K562 (cell line): ENCODE results near the gene MYOM1.
"Not testable (repeated sequence)": the region's sequence is repeated elsewhere in the genome, so short reads cannot be mapped to it uniquely, and the experiment has no call there.

Source experiments
- ADNP ChIP-seq: fragments of 200-800 bp; sonication (Bioruptor generic); IDR thresholded peaks from 2 replicates; pipeline ENCODE4 v1.6.1; 2016; ENCODE audit warnings: missing genetic modification characterization, missing compliant biosample characterization
- ARID2 ChIP-seq: fragments of 450-650 bp; IDR thresholded peaks from 2 replicates; pipeline ENCODE4 v1.6.1; 2017; ENCODE audit warnings: antibody characterized with exemption, mild to moderate bottlenecking
- ATF3 ChIP-seq, 2 experiments: fragments of 450-650 bp in 1 of 2; sonication (generic) in 1 of 2; formaldehyde crosslinking in 1 of 2; IDR thresholded peaks in 1 of 2; conservative IDR thresholded peaks in 1 of 2; 2 replicates each; pipeline versions ENCODE4 v1.6.1 to v1.8.1; 2016 to 2023; ENCODE audit warnings: mild to moderate bottlenecking in 2 of 2, moderate library complexity in 2 of 2, inconsistent platforms in 1 of 2, missing genetic modification reagents in 1 of 2
- ATF4 ChIP-seq: fragments of 450-650 bp; formaldehyde crosslinking; IDR thresholded peaks from 2 replicates; pipeline ENCODE4 v1.4.0; 2022; ENCODE audit warnings: mild to moderate bottlenecking, moderate library complexity
- CTCF ChIP-seq, 3 experiments: IDR thresholded peaks in 2 of 3; conservative IDR thresholded peaks in 1 of 3; 2 replicates each; pipeline ENCODE4 v1.5.1; 2011 to 2012; ENCODE audit warnings: low read length in 3 of 3, mild to moderate bottlenecking in 3 of 3, control low read depth in 2 of 3, improper control_type of control experiment in 1 of 3, inconsistent platforms in 1 of 3, low read depth in 1 of 3, mixed read lengths in 1 of 3, moderate library complexity in 1 of 3; ENCODE audit not compliant: insufficient read depth in 2 of 3
- GABPA ChIP-seq: fragments of 200-800 bp; sonication (Bioruptor generic); conservative IDR thresholded peaks from 2 replicates; pipeline ENCODE4 v1.6.1; 2016; ENCODE audit warnings: low read depth, missing genetic modification characterization, missing compliant biosample characterization
- MAX ChIP-seq: sonication (generic); formaldehyde crosslinking; IDR thresholded peaks from 2 replicates; pipeline ENCODE4 v1.9.0; 2022; ENCODE audit warnings: mild to moderate bottlenecking, missing genetic modification reagents
- POLR3G ChIP-seq: IDR thresholded peaks from 2 replicates; pipeline ENCODE4 v1.6.1; 2011; ENCODE audit not compliant: insufficient read length, insufficient replicate concordance; ENCODE audit errors: extremely low read depth
- SRF ChIP-seq, 2 experiments: fragments of 250-450, 450-650 bp in 1 of 2; sonication (Bioruptor Pico) in 1 of 2; sonication (generic) in 1 of 2; formaldehyde crosslinking; IDR thresholded peaks; 2 replicates each; pipeline versions ENCODE4 v1.5.0 to v1.5.1; 2020 to 2022; ENCODE audit warnings: mild to moderate bottlenecking in 1 of 2, missing genetic modification reagents in 1 of 2
- TGIF2 ChIP-seq: sonication (generic); formaldehyde crosslinking; IDR thresholded peaks from 2 replicates; pipeline ENCODE4 v1.8.1; 2022; ENCODE audit warnings: mild to moderate bottlenecking, missing genetic modification reagents, moderate library complexity

GRCh38 chr18:3063766-3064165, 156.0 kb downstream of the MYOM1 start:
- TF ChIP-seq ATF4; ARID2; MAX (CRISPR knock-in tag); SRF (CRISPR knock-in tag; IDR thresholded peaks at IDR 0.05); ADNP (tag); GABPA; CTCF (IDR thresholded peaks at IDR 0.05 in 2 of 3, conservative IDR thresholded peaks at IDR 0.05 in 1 of 3; ENCODE audit: insufficient read depth in 2 of 3, low read depth in 1 of 3, low read length in 3 of 3); TGIF2; ATF3 (IDR thresholded peaks at IDR 0.05); ATF3 (CRISPR knock-in tag; conservative IDR thresholded peaks at IDR 0.05); POLR3G: not testable (repeated sequence)
